ENCODE measurements around the gene SGO2. TPM values are rescaled to one million over a fixed set of nuclear protein-coding genes. Genes with fewer than 3 reads are reported as not detected.

SGO2 gene
- total RNA-seq, 1 experiment from 2014 or later: 20.1 TPM

- CTCF ChIA-PET: no interaction called here
Measured at GRCh38 chr2:200624658-200625057, 98.7 kb downstream of the SGO2 start.

GRCh38 chr2:200625282-200625681 is 99.3 kb downstream of the SGO2 start:
- Histone ChIP-seq H3K9me3 (no peaks in the 10 kb centered on the region), H3K4me1 (no peaks in the 10 kb centered on the region), H3K27me3 (replicated peaks; ENCODE audit: control insufficient read depth, insufficient read depth, low read length) (no peaks in the 10 kb centered on the region), H3K4me3 (ENCODE audit: low read depth, low read length) (no peak overlapping the region), H3K36me3 (ENCODE audit: control insufficient read depth, insufficient read depth, low read length) (no peaks in the 10 kb centered on the region)
- CTCF ChIA-PET: interaction anchor here (0.6 kb wide), 1 partner anchor 23 kb away, joined by 6 read pairs; no protein-coding TSS in a partner anchor
- H3K36me3 Mint-ChIP-seq (ENCODE audit: insufficient read depth, unreplicated experiment): no peaks in the 10 kb centered on the region
- no peaks in the 10 kb centered on the region for H3K4me1 Mint-ChIP-seq (ENCODE audit: low read depth, unreplicated experiment)
- intact Hi-C loops (cut with micrococcal nuclease; ENCODE audit: unreplicated experiment): no loop called here
- no peak overlapping the region for H3K27ac Mint-ChIP-seq (ENCODE audit: unreplicated experiment)
- H3K9me3 Mint-ChIP-seq (ENCODE audit: unreplicated experiment): no peaks in the 10 kb centered on the region
- no peaks in the 10 kb centered on the region for H3K27me3 Mint-ChIP-seq (ENCODE audit: insufficient read depth, unreplicated experiment)
- no peak for TF ChIP-seq CTCF (IDR thresholded peaks at IDR 0.05; ENCODE audit: insufficient read depth in 1 of 2, low read depth in 1 of 2, low read length in 1 of 2, severe bottlenecking in 1 of 2, unreplicated experiment in 1 of 2)
- no TSS peak for BruUV-seq (replicated peaks)
- no peak for DNase-seq
- H3K4me3 Mint-ChIP-seq (ENCODE audit: unreplicated experiment): no peak overlapping the region
- POLR2A ChIA-PET: no interaction called here

More at GRCh38 chr2:200624658-200625057, 98.7 kb downstream of the SGO2 start:
- Mint-ChIP-seq H3K27me3 (ENCODE audit: insufficient read depth, unreplicated experiment) (no peaks in the 10 kb centered on the region), H3K4me1 (ENCODE audit: low read depth, unreplicated experiment) (peaks cover under 1% of the 10 kb centered on the region), H3K9me3 (ENCODE audit: unreplicated experiment) (no peaks in the 10 kb centered on the region), H3K36me3 (ENCODE audit: insufficient read depth, unreplicated experiment) (no peaks in the 10 kb centered on the region), H3K27ac (ENCODE audit: unreplicated experiment) (no peak overlapping the region), H3K4me3 (ENCODE audit: unreplicated experiment) (no peak overlapping the region)
- Histone ChIP-seq H3K36me3 (ENCODE audit: control insufficient read depth, insufficient read depth, low read length) (no peaks in the 10 kb centered on the region), H3K27me3 (replicated peaks; ENCODE audit: control insufficient read depth, insufficient read depth, low read length) (no peaks in the 10 kb centered on the region), H3K4me3 (ENCODE audit: low read depth, low read length) (no peak overlapping the region), H3K9me3 (no peaks in the 10 kb centered on the region), H3K4me1 (no peaks in the 10 kb centered on the region)
- intact Hi-C loops (cut with micrococcal nuclease; ENCODE audit: unreplicated experiment): no loop called here
- BruUV-seq (replicated peaks): no TSS peak
- DNase-seq: no peak
- POLR2A ChIA-PET: no interaction called here
- no peak for TF ChIP-seq CTCF (IDR thresholded peaks at IDR 0.05; ENCODE audit: insufficient read depth in 1 of 2, low read depth in 1 of 2, low read length in 1 of 2, severe bottlenecking in 1 of 2, unreplicated experiment in 1 of 2)

- Mint-ChIP-seq H3K4me1 (ENCODE audit: low read depth, unreplicated experiment) (no peaks in the 10 kb centered on the region), H3K27ac (ENCODE audit: unreplicated experiment) (no peak overlapping the region), H3K27me3 (ENCODE audit: insufficient read depth, unreplicated experiment) (no peaks in the 10 kb centered on the region), H3K4me3 (ENCODE audit: unreplicated experiment) (no peak overlapping the region), H3K9me3 (ENCODE audit: unreplicated experiment) (no peaks in the 10 kb centered on the region), H3K36me3 (ENCODE audit: insufficient read depth, unreplicated experiment) (no peaks in the 10 kb centered on the region)
- POLR2A ChIA-PET: no interaction called here
- Histone ChIP-seq H3K9me3 (no peaks in the 10 kb centered on the region), H3K4me3 (ENCODE audit: low read depth, low read length) (no peak overlapping the region), H3K36me3 (ENCODE audit: control insufficient read depth, insufficient read depth, low read length) (no peaks in the 10 kb centered on the region), H3K4me1 (no peaks in the 10 kb centered on the region), H3K27me3 (replicated peaks; ENCODE audit: control insufficient read depth, insufficient read depth, low read length) (no peaks in the 10 kb centered on the region)
- no TSS peak for BruUV-seq (replicated peaks)
- CTCF ChIA-PET: interaction anchor here (0.6 kb wide), 1 partner anchor 23 kb away, joined by 6 read pairs; no protein-coding TSS in a partner anchor
- TF ChIP-seq CTCF (IDR thresholded peaks at IDR 0.05; ENCODE audit: insufficient read depth in 1 of 2, low read depth in 1 of 2, low read length in 1 of 2, severe bottlenecking in 1 of 2, unreplicated experiment in 1 of 2): no peak
- DNase-seq: no peak
- intact Hi-C loops (cut with micrococcal nuclease; ENCODE audit: unreplicated experiment): no loop called here
Measured at GRCh38 chr2:200625958-200626363, 100.0 kb downstream of the SGO2 start.
